Ishikawa (cell line): ENCODE results near the gene PTBP3.

Source experiments
- FOXM1 ChIP-seq: IDR thresholded peaks from 2 replicates; pipeline ENCODE4 v1.6.1; 2012; ENCODE audit warnings: low read depth, borderline replicate concordance
- REST ChIP-seq: IDR thresholded peaks from 2 replicates; pipeline ENCODE4 v1.6.1; 2012; ENCODE audit warnings: low read depth, mild to moderate bottlenecking
- TEAD4 ChIP-seq: IDR thresholded peaks from 2 replicates; pipeline ENCODE4 v1.6.1; 2012

- no peak for TF ChIP-seq TEAD4
- TF ChIP-seq FOXM1 = no peak
- no peak for TF ChIP-seq REST
Measured at GRCh38 chr9:112186695-112187094, 146.7 kb downstream of the PTBP3 start.
